GM19193 (cell line): ENCODE results near the gene TTC21A.

Source experiments
- POLR2A ChIP-seq: IDR thresholded peaks from 4 replicates; pipeline ENCODE4 v1.6.1; 2011; ENCODE audit not compliant: insufficient read depth, insufficient read length; ENCODE audit errors: extremely low read depth

TTC21A gene

DNA sequence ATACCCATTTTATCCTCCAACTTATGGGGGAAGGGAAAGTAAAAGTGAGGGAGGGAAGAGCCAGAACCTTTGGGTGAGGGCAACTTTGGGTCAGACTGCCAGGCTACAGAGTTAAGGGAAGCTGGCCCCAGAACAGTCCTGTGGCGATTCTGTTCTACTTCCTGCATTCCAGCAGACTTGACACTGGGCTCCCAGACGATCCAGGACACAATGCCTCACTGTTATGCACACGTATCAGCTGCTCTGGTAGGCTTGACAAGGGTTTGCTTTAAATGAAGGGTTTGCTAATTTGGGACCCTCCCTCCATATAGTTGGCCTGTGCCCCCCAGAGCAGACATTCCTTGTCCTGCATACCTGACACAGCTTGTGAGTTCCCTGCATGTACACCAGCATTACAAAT, 10.7 kb upstream of the TTC21A start:
- no peak for TF ChIP-seq POLR2A

DNA sequence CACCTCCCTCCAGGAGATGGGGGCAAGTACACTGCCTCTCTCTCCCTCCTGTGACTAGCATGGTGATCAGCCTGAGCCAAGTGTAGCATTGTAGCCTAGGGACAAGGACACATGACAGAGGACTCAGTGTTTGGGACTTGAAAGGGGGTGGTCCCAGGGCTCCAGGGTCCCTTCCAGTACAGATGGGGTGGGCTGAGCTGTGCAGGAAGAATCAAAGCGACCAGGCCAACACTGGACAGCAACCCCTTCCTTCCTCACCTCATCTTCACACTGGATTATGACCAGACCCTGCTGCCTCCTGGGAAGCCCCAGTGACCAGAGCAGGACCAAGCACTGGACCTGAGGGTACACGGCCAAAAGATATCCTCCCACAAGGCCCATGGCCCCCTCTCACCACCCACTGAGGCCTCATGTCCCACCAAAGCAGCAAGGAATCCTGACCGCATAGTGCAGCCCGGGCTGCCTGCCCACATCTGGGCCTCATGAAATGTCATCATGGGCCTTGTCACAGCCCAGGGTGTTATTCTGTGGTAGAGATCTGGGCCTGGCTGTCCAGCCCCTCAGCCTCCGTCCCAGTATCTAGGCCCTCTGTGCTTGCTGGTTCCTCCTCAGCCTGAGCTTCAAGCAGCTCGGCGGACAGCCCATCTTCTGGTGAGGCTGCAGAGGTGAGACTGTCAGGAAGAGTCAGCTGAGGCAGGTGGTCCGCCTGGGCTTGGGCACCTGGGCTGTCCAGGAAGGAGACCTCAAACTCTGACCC, 9.6 kb upstream of the TTC21A start:
- TF ChIP-seq POLR2A = no peak

DNA sequence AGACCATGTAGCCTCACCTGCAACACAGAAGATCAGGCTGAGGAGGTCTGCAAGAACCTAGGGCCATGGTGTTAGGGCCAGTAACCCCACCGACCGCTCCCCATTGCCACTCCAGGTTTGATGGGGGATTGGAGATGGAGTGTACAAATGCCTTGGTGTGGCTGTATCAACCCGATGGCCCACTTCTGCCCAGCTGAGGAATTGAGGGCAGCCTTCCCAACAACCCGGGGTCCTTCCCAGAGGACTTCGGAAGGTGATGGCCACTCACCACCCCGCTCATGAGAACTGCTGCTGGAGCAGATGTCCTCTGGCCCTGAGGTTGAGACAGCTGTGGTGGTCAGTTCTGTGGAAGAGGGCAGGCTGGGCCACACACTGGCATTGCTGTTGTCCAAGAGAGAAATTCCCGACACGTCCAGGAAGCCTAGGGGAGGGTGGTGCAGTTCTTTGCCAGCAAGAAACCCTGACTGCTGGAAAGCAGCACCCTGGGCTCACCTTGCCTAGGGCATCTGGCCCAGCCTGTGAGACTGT, 8.9 kb upstream of the TTC21A start:
- TF ChIP-seq POLR2A = no peak

DNA sequence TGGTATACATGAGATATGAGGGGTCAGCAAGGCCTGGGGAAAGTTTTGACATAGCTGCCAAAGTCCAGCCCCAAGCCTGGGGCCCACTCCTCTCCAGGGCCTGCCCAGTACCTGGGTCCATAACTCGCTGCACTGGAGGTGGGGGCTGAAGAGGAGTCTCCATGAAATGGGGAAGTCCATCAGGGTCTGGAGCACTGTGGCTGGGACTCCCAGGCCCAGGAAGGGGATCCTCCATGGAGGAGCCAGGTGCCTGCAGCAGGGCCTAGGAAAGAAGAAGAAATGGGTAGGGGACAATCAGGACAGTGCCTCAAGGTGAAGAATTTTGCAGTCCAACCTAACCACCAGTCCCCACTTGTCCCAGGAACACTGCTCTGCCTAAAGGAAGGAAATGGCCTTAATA, 8.2 kb upstream of the TTC21A start:
- TF ChIP-seq POLR2A = no peak

DNA sequence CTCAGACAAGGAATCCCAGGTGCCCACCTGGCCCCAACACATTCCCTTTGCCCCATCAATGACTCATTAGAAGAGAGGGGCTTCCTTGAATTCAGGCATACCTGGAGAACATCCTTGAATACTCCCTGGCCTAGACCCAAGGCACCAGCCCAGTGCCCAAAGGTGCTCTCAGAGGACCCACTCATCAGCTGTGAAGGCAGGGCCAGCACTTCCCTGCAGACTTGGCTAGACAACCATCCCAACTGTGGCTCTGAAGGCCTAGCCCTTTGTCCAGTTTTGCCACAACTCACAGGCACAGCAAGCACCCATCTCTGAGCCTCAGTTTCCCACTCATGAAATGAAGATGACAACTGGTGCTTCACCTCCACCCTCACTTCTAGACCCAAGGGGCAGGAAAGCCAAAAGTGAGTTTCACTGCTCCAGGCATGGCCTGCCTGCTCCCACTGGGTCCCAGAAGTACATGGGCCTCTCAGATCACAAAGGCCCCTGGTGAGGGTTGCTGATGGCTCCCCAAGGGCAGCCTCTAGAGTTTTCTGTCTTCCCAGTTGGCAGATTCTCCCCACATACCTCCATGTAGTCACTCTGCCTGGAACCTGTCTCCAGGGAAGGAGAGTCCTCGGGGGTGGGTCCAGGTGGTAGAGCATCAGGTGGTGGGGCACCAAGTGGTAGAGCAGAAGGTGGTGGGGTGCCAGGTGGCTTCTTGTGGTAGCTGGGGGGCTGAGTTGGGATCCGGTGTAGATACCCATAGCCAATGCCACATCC, 7.6 kb upstream of the TTC21A start:
- TF ChIP-seq POLR2A = no peak

DNA sequence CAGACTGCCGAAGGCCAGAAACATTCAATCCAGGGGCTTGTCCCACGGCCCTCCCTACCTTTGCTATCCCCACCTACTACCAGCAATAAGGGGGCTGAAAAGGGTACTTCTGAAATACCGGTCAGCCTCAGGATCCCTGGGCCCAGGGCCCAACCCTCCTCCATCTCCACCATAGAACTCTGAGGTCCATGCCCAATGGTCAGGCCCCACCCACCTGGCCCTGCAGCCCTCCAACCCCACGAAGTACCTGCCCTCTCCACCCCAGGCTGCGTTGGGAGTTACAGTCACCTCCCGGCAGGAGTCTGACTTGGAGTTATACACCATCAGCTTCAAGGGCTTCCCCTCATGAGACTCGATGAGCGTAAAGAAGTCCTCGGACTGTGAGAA, 7.0 kb upstream of the TTC21A start:
- TF ChIP-seq POLR2A = no peak

DNA sequence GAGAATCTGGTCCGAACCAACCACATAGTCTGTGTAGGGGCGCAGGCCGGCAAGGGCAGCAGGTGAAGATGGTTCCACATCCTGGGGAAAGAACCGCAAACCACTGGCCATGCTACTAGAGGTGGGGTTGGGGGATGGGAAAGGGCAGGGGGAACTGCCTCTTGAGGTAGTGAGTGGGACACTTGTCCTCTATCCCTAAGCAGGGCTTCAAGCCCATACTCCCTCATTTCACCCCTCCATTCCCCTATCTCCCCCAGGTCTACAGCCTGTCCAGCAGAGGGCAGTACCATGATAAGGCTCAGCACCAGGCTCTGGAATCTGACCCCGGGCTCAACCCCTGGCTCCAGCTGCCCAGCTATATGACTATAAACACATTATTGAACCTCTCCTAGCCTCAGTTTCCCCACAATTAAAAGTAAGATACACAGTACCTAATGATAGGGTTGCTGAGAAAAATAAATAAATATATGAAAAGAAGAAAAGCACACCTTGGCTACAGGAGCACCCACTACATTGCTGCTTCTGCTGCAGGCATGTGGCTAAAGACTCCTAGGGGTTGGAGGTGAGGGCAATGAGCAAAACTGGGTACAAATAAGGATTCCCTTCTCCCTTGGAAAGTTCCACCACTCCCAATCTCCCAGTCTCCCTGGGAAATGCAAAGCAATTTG, 6.3 kb upstream of the TTC21A start:
- no peak for TF ChIP-seq POLR2A

DNA sequence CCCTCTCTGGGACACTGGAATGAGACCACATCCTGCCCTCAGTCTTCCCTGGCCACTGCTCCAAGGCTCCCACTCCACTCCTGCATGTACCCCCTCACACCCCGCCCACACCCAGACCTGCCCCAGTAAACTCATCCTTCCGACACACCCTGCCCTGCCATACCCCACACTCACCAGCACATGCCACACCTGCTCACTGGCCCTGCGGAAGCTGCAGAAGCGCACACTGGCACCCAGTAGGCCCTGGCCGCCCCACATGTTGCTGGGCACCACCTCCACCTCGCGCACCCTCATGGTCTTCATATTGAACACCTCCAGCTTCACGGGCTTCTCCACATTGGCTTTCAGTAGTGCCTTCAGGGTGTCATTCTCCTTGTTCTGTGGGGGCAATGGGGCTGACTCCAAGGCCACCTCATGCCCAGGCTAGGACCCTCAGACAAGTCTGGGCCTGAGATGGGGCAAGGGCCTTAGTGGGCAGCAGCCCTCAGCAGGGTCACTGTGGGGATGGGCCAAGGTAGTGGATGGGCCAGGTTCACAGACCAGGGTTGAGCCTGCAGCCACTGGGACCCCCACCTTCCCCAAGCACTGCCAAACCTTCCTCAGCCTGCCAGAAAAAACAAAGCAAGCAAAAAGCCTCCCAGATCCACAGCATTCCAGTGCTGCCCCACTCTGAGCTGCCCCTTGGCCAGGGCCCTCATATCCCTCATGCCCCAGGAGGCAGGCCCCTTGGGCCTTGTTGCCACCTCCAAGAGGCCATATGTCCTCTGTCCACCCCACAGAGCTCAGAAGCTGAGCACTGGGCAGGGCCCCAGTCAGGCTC, 4.8 kb upstream of the TTC21A start:
- TF ChIP-seq POLR2A = no peak

DNA sequence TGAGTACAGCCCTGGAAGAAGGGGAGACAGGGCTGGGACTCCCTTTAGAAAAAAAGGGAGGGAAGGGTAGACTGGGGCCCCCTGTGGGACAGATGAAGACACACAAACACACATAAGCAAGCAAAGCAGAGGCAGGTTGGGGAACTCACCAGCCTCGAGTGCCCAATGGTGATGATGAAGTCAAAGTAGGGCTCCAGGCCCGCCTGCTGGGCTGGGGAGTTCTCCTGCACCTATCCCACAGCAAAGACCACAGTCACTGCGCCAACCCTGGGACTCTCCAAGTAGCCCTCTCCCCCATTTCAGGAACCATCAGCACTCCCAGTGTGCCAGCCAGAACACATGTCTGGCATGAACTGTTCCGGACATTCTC, 4.2 kb upstream of the TTC21A start:
- no peak for TF ChIP-seq POLR2A

DNA sequence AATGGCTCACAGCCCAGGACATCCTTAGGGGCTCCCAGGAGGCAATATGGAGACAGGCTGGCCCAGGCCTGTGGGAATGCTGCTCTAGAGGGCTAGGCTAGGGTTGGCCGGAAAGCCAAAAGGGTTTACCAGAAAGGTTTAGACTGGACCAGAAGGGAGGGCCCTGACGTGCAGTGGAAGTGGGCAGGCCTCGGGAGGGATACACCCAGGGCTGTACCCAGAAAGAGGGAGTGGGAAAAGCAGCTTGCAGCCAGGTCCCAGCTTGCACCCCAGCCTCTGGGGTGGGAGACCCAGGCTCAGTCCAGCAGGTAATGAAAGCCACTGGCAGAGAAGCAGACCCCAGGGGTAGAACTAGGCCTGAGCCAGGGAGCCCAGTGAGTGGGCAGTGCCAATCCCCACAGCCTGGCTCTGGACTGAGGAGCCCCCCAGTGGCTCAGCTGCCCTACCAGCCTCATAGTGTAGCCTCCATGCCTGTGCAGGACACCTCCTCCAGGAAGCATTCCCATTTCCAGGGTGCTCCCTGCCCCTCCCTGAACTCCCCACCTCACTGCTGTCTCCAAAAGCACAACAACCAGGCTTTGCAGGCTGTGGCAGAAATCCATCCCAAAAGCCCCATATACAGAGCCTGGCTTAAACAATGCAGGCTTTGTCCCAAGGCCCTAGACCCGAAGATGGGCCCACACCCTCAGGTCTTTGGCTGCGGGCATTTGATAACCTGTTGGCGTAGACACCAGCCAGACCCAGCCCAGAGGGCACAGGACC, 3.5 kb upstream of the TTC21A start:
- no peak for TF ChIP-seq POLR2A

DNA sequence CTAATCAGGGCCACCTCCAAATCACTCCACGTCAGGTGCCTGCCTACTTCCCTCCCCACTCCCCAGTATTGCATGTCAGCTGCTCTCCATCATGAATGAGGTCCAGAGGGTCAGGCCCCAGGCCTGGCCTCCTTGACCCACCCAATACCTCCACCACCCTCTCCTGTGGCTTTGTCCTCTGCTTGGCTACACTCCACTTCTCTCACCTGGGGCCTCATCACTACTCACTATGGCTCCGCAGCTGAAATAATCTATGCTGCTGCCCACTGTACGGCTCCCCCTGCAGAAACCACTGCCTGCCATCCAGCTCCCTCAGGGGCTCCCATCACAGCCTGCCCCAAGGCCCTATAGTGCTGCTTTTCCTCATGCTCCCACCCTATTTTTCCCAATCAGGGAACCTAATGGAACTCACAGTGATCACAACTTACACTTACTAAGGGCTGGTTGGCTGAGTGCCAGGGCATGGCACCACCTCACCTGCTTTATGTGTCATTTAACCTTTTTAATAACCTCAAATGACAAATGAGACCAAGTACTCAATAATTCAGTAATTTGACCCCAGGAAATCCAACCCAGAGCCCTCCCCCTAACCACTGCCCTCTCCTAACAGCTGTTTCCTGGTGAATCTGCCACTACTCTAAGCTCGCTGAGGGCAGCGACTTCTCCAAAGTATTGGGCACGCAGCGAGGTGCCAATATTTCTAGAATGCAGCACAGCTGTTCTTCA, 2.4 kb upstream of the TTC21A start:
- TF ChIP-seq POLR2A = no peak

DNA sequence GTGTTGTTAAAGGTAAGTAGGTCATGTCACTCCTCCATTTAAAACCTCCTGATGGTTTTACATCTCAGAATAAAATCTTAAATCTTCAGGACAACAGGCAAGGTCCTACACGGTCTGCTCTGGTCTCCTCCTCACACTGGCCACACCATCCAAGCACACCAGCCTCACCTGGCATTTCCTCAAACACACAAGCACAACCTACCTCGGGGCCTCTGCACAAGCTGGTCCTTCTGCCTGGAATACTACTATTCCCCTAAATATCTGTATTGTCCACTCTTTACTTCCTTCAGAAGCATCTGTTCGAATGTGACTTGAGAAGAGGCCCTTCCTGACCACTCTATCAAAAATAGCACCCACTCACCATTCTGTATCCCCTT, 1.8 kb upstream of the TTC21A start:
- TF ChIP-seq POLR2A = no peak

DNA sequence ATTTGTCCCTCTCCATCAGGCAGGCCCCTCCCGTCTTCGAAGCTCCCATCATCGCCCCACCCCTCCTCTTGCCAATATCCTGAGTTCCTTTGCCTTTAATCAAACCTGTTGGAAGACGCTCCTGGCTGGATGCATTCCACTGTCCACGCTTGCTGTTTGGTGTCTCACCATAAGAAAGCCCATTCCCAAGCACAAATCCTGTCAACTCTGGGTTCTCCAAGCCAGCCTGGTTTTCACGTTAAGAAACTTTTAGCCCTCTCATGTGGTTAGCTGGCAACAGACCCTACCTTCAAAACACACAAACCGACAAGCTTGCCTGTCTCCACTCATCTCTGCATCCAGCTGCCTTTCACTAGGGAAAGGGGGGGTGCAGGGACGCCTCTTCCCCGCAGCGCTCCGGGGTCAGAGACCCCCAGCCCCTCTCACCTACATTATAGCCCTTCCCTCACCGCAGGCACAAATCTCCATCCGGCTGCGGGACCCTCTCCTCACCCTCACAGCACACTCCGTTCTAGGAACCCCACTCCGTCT, 1.1 kb upstream of the TTC21A start:
- no peak for TF ChIP-seq POLR2A
